NT2/D1 (cell line): Measurements from ENCODE around the gene DSPP.

Experiments used
- DNase-seq: peaks from one replicate; pipeline ENCODE4 v3.0.0-alpha.2; 2011; ENCODE audit warnings: low read depth, low spot score
- H3K27me3 ChIP-seq: 2 replicates; pipeline ENCODE4 v1.6.0; 2011; ENCODE audit warnings: mild to moderate bottlenecking; ENCODE audit not compliant: insufficient read length, insufficient read depth
- H3K36me3 ChIP-seq: 2 replicates; pipeline ENCODE4 v1.6.1; 2011; ENCODE audit warnings: mild to moderate bottlenecking, low read length, mixed read lengths; ENCODE audit not compliant: insufficient read depth, insufficient read length
- H3K4me1 ChIP-seq: 2 replicates; pipeline ENCODE4 v1.5.1; 2011; ENCODE audit not compliant: insufficient read depth, insufficient read length
- H3K4me3 ChIP-seq: 2 replicates; pipeline ENCODE4 v1.5.1; 2011; ENCODE audit warnings: low read depth; ENCODE audit not compliant: insufficient read length
- H3K9ac ChIP-seq: 2 replicates; pipeline ENCODE4 v1.6.0; 2011; ENCODE audit warnings: low read depth; ENCODE audit not compliant: insufficient read length
- H3K9me3 ChIP-seq: 2 replicates; pipeline ENCODE4 v1.5.1; 2011; ENCODE audit warnings: mild to moderate bottlenecking, low read length; ENCODE audit not compliant: insufficient read depth
- SUZ12 ChIP-seq: IDR thresholded peaks from 2 replicates; pipeline ENCODE4 v1.6.1; 2011; ENCODE audit not compliant: insufficient read length, insufficient read depth; ENCODE audit errors: extremely low read depth
- YY1 ChIP-seq: IDR thresholded peaks from 2 replicates; pipeline ENCODE4 v1.6.1; 2011; ENCODE audit not compliant: insufficient read length, insufficient read depth
- ZNF274 ChIP-seq: IDR thresholded peaks from 2 replicates; pipeline ENCODE4 v1.6.1; 2011; ENCODE audit warnings: mild to moderate bottlenecking, low read depth, low read length

Gene DSPP

DNA sequence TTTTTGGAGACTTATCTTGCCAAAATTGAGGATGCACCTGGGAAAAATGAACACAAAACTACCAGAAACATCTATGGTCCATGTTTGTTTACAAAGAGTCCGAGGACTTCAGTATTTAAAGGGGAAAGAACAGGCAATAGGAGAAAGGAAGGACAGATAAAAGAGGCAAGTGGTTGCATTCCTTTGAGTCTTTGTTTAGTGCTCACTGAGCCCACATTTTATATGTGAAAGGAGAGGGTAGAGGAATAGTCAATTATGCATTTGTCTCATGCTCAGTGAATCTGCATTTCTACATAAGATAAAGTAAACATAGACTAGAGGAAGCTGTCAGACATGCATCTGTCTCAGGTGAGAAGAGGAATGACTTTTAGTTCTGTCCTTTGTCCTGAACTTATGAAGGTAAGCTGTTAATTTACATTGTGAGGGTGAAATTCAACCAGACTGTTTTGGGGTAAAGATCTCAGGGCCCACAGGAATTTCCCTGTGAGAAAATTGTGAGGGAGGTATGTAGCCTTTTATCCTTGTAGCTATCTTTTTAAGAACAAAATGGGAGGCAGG is 46.2 kb downstream of the DSPP start:
- H3K27me3 ChIP-seq: no peaks in the 10 kb centered on the region
- H3K4me3 ChIP-seq: no peak overlapping the region
- H3K4me1 ChIP-seq: no peaks in the 10 kb centered on the region
- DNase-seq: peak; percentile 8
- no peaks in the 10 kb centered on the region for H3K9me3 ChIP-seq
- TF ChIP-seq ZNF274 (no peak), SUZ12 (no peak), YY1 (no peak)
- no peaks in the 10 kb centered on the region for H3K36me3 ChIP-seq
- H3K9ac ChIP-seq: no peak overlapping the region

DNA sequence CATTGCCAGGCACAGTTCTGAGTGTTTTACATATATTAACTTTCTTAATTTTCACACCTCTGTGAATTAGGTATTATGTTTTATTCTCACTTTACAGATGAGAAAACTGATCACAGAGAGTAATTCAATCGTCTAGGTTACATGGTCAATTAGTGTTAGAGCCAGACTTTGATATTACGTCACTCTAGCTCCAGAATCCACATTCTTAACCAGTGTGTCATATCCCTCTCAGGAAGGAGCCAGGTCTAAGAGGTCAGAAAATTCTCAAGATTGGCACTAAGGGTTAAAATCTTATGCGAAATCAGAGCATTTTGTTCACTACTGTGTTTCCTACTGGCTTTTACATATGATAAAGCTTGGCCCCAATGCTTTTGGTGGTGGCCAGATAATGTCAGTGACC is 49.2 kb downstream of the DSPP start:
- TF ChIP-seq YY1 (no peak), SUZ12 (no peak)
- Histone ChIP-seq H3K4me3 (no peak overlapping the region), H3K4me1 (no peaks in the 10 kb centered on the region), H3K36me3 (no peaks in the 10 kb centered on the region), H3K27me3 (no peaks in the 10 kb centered on the region), H3K9me3 (no peaks in the 10 kb centered on the region), H3K9ac (no peak overlapping the region)
- DNase-seq: no peak

GRCh38 chr4:87659247-87659931 is 51.1 kb downstream of the DSPP start:
- Histone ChIP-seq H3K4me3 (no peak overlapping the region), H3K4me1 (no peaks in the 10 kb centered on the region), H3K9ac (no peak overlapping the region), H3K36me3 (no peaks in the 10 kb centered on the region), H3K27me3 (no peaks in the 10 kb centered on the region), H3K9me3 (no peaks in the 10 kb centered on the region)
- no peak for DNase-seq
- TF ChIP-seq SUZ12 (no peak), ZNF274 (no peak), YY1 (no peak)

- Histone ChIP-seq H3K9me3 (no peaks in the 10 kb centered on the region), H3K4me1 (no peaks in the 10 kb centered on the region), H3K4me3 (no peak overlapping the region), H3K9ac (no peak overlapping the region), H3K36me3 (no peaks in the 10 kb centered on the region), H3K27me3 (no peaks in the 10 kb centered on the region)
- no peak for DNase-seq
- TF ChIP-seq ZNF274: no peak
- no peak for TF ChIP-seq SUZ12
- TF ChIP-seq YY1: no peak
These were observed 54.5 kb downstream of the DSPP start for GRCh38 chr4:87662871-87663270.
